NCI-H2196 treated with DMSO at 0.1 percent for 48 hours (cell line): ENCODE measurements around the gene RBM44.
"Not testable (repeated sequence)": the region's sequence is repeated elsewhere in the genome, so short reads cannot be mapped to it uniquely, and the experiment has no call there.

Experiments used
- DNase-seq: peaks from one replicate; lab custom pipeline; 2025; ENCODE audit not compliant: unreplicated experiment; lab: John Stamatoyannopoulos, UW

Gene RBM44

GRCh38 chr2:237782181-237782580 lies 16.4 kb upstream of the RBM44 start:
- DNase-seq = no peak

GRCh38 chr2:237783678-237784077 lies 14.9 kb upstream of the RBM44 start:
- not testable (repeated sequence) for DNase-seq

- DNase-seq = no peak
Measured at GRCh38 chr2:237786936-237787335, 11.6 kb upstream of the RBM44 start.

- no peak for DNase-seq
Measured at GRCh38 chr2:237790353-237790752, 8.2 kb upstream of the RBM44 start.

GRCh38 chr2:237791977-237792727 lies 6.4 kb upstream of the RBM44 start:
- DNase-seq = no peak

GRCh38 chr2:237797253-237797652 lies 1.3 kb upstream of the RBM44 start:
- DNase-seq = no peak

GRCh38 chr2:237799060-237799428 lies 465 bp downstream of the RBM44 start:
- no peak for DNase-seq

GRCh38 chr2:237801466-237801865 lies 2.9 kb downstream of the RBM44 start:
- DNase-seq = no peak

- DNase-seq = no peak
Measured at GRCh38 chr2:237806334-237806733, 7.8 kb downstream of the RBM44 start.

- DNase-seq = no peak
Measured at GRCh38 chr2:237815637-237816036, 17.1 kb downstream of the RBM44 start.

GRCh38 chr2:237816531-237816930 lies 18.0 kb downstream of the RBM44 start:
- DNase-seq = no peak

- no peak for DNase-seq
Measured at GRCh38 chr2:237818066-237818473, 19.5 kb downstream of the RBM44 start.

- DNase-seq = no peak
Measured at GRCh38 chr2:237819231-237819630, 20.7 kb downstream of the RBM44 start.

GRCh38 chr2:237820421-237820820 lies 21.8 kb downstream of the RBM44 start:
- DNase-seq = no peak

- DNase-seq = no peak
Measured at GRCh38 chr2:237823544-237823943, 25.0 kb downstream of the RBM44 start.

GRCh38 chr2:237824085-237824484 lies 25.5 kb downstream of the RBM44 start:
- no peak for DNase-seq

- DNase-seq = no peak
Measured at GRCh38 chr2:237827421-237827987, 28.9 kb downstream of the RBM44 start.

- no peak for DNase-seq
Measured at GRCh38 chr2:237830522-237830921, 31.9 kb downstream of the RBM44 start.

GRCh38 chr2:237833546-237833945 lies 35.0 kb downstream of the RBM44 start:
- no peak for DNase-seq

- DNase-seq = no peak
Measured at GRCh38 chr2:237835372-237835771, 36.8 kb downstream of the RBM44 start.

GRCh38 chr2:237841051-237841450 lies 42.5 kb downstream of the RBM44 start:
- DNase-seq = no peak

- DNase-seq = not testable (repeated sequence)
Measured at GRCh38 chr2:237848940-237849339, 50.4 kb downstream of the RBM44 start.

- DNase-seq = no peak
Measured at GRCh38 chr2:237854295-237854694, 55.7 kb downstream of the RBM44 start.
